ENCODE data around the gene EIF2D.

GRCh38 chr1:206589206-206589605 is 23.1 kb downstream of the EIF2D start:
- TF ChIP-seq GATA3 (IDR thresholded peaks at IDR 0.05; ENCODE audit: low read depth, low read length) (no peak), GATA2 (IDR thresholded peaks at IDR 0.05; ENCODE audit: low read depth, low read length) (no peak)
